HFFc6 (cell line): ENCODE measurements around the gene MALAT1. TPM values are rescaled to one million over a fixed set of nuclear protein-coding genes. Genes with fewer than 3 reads are reported as not detected.
A peak's percentile ranks its signal among the peaks of the same experiment; 100 is the strongest.
"Not testable (repeated sequence)": the region's sequence is repeated elsewhere in the genome, so short reads cannot be mapped to it uniquely, and the experiment has no call there.

Experiments
- DNase-seq: peaks from one replicate; pipeline ENCODE4 v3.0.0-alpha.2; 2018
- H3K27ac Mint-ChIP-seq: 2 replicates; pipeline ENCODE4 v1.8.0; 2020; ENCODE audit warnings: mild to moderate bottlenecking, mixed read lengths
- H3K27me3 Mint-ChIP-seq: 2 replicates; pipeline ENCODE4 v1.8.0; 2021; ENCODE audit warnings: mild to moderate bottlenecking, moderate library complexity, mixed read lengths; ENCODE audit not compliant: insufficient read depth
- H3K36me3 Mint-ChIP-seq: 2 replicates; pipeline ENCODE4 v1.8.0; 2021; ENCODE audit warnings: low read depth, mixed read lengths
- H3K4me1 Mint-ChIP-seq: 2 replicates; pipeline ENCODE4 v1.8.0; 2020; ENCODE audit warnings: low read depth, mixed read lengths
- H3K4me3 Mint-ChIP-seq: 2 replicates; pipeline ENCODE4 v1.8.0; 2020; ENCODE audit warnings: mild to moderate bottlenecking, moderate library complexity, mixed read lengths
- H3K9me3 Mint-ChIP-seq: 2 replicates; pipeline ENCODE4 v1.8.0; 2020; ENCODE audit warnings: mild to moderate bottlenecking, mixed read lengths
- long read RNA-seq: library from polyadenylated mRNA; unstranded; transcript quantifications from one replicate; pipeline ENCODE4 v2.0.0, GENCODE V29; 2019
- total RNA-seq, 6 experiments: library from RNA; stranded (reverse); fragmentation: NEBNext Ultra II Directional; extraction: Animal tissue kit (Norgen Biotek cat#: 25700); gene quantifications; 2 replicates in 1 of 6; 3 replicates in 5 of 6; pipeline ENCODE4 v1.2.3, GENCODE V29; 2021
- TF ChIP-seq, protein P1 (sequence below): fragments of 200-600 bp; sonication (generic); IDR thresholded peaks from 2 replicates; pipeline ENCODE4 v1.5.0; 2021; ENCODE audit warnings: antibody characterized with exemption, mild to moderate bottlenecking

The MALAT1 gene
- 1,000 to 10,000 TPM; 3,136 to 4,087 (median 3,570) TPM for total RNA-seq
- long read RNA-seq, full-length matches to known transcripts = 1,248 of 1,249 reads
- long read RNA-seq, partial matches to known transcripts = 0 of 1,249 reads
- long read RNA-seq, other reads (novel, unspliced or antisense) = 1 of 1,249 reads

DNA sequence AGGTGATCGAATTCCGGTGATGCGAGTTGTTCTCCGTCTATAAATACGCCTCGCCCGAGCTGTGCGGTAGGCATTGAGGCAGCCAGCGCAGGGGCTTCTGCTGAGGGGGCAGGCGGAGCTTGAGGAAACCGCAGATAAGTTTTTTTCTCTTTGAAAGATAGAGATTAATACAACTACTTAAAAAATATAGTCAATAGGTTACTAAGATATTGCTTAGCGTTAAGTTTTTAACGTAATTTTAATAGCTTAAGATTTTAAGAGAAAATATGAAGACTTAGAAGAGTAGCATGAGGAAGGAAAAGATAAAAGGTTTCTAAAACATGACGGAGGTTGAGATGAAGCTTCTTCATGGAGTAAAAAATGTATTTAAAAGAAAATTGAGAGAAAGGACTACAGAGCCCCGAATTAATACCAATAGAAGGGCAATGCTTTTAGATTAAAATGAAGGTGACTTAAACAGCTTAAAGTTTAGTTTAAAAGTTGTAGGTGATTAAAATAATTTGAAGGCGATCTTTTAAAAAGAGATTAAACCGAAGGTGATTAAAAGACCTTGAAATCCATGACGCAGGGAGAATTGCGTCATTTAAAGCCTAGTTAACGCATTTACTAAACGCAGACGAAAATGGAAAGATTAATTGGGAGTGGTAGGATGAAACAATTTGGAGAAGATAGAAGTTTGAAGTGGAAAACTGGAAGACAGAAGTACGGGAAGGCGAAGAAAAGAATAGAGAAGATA lies at the start of gene MALAT1:
MALAT1 (plus strand) TSS at position 69 of the 736 bp plus-strand sequence.
- TF ChIP-seq, protein P1, sequence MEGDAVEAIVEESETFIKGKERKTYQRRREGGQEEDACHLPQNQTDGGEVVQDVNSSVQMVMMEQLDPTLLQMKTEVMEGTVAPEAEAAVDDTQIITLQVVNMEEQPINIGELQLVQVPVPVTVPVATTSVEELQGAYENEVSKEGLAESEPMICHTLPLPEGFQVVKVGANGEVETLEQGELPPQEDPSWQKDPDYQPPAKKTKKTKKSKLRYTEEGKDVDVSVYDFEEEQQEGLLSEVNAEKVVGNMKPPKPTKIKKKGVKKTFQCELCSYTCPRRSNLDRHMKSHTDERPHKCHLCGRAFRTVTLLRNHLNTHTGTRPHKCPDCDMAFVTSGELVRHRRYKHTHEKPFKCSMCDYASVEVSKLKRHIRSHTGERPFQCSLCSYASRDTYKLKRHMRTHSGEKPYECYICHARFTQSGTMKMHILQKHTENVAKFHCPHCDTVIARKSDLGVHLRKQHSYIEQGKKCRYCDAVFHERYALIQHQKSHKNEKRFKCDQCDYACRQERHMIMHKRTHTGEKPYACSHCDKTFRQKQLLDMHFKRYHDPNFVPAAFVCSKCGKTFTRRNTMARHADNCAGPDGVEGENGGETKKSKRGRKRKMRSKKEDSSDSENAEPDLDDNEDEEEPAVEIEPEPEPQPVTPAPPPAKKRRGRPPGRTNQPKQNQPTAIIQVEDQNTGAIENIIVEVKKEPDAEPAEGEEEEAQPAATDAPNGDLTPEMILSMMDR = no peak
- peak; percentile 95 for DNase-seq
- peaks cover 13% of the 10 kb centered on the region for H3K27me3 Mint-ChIP-seq
- peaks cover 40% of the 10 kb centered on the region for H3K4me1 Mint-ChIP-seq
- H3K4me3 Mint-ChIP-seq = no peak within 1 kb of the TSS
- H3K36me3 Mint-ChIP-seq = peaks cover 9% of the 10 kb centered on the region
- H3K27ac Mint-ChIP-seq = no peak within 1 kb of the TSS
- peaks cover 8% of the 10 kb centered on the region for H3K9me3 Mint-ChIP-seq

DNA sequence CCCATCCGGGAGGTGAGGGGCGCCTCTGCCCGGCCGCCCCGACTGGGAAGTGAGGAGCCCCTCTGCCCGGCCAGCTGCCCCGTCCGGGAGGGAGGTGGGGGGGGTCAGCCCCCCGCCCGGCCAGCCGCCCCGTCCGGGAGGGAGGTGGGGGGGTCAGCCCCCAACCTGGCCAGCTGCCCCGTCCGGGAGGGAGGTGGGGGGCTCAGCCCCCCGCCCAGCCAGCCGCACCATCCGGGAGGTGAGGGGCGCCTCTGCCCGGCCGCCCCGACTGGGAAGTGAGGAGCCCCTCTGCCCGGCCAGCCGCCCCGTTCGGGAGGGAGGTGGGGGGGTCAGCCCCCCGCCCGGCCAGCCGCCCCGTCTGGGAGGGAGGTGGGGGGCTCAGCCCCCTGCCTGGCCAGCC lies 47.5 kb upstream of the MALAT1 start:
- H3K4me1 Mint-ChIP-seq = peaks cover 78% of the 10 kb centered on the region
- not testable (repeated sequence) for DNase-seq, H3K27ac Mint-ChIP-seq, H3K4me3 Mint-ChIP-seq
- H3K36me3 Mint-ChIP-seq = peaks cover 42% of the 10 kb centered on the region
- H3K27me3 Mint-ChIP-seq = peaks cover 76% of the 10 kb centered on the region
- H3K9me3 Mint-ChIP-seq = peaks cover 54% of the 10 kb centered on the region

DNA sequence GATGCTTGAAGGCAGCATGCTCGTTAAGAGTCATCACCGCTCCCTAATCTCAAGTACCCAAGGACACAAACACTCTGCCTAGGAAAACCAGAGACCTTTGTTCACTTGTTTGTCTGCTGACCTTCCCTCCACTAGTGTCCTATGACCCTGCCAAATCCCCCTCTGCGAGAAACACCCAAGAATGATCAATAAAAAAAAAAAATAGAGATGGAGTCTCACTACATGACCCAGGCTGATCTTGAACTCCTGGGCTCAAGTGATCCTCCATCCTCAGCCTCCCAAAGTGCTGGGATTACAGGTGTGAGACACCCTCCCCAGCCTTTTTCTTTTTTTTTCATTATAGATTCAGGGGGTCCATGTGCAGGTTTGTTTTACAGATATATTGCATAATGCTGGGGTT lies 46.6 kb upstream of the MALAT1 start:
- H3K9me3 Mint-ChIP-seq = peaks cover 44% of the 10 kb centered on the region
- peaks cover 68% of the 10 kb centered on the region for H3K27me3 Mint-ChIP-seq
- H3K4me1 Mint-ChIP-seq = peaks cover 78% of the 10 kb centered on the region
- peak overlapping the region; percentile 96 for H3K27ac Mint-ChIP-seq
- peak overlapping the region; percentile 88 for H3K4me3 Mint-ChIP-seq
- DNase-seq = not testable (repeated sequence)
- H3K36me3 Mint-ChIP-seq = peaks cover 40% of the 10 kb centered on the region

DNA sequence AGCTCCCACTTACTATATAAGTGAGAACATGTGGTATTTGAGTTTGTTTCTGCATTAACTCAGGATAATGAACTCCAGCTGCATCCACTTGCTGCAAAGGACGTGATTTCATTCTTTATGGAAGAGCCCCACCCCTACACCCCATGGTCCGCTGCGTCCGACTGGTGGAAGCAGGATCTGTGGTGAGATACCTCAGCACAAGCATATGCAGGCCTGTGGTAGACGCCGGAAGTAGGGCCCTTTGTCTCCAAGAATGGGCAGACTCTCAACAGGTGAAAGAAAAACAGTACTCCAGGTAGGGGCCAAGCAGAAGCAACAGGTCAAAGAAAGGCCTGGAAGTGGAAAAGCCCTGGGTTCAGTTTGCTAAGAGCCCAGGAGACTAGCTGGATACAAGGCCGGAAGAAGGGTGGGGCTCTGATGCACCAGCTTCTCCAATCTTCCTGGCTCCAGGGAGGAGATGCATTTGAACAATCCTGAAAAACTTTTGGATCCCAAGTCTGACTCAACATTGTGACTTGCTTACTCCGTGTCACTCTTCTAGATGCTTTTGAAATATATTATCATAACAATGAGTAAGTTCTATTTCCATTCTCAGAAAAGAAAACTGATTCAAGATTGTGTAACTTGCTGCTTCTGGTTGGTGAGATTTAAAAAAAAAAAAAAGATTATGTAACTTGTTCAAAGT lies 45.9 kb upstream of the MALAT1 start:
- peaks cover 77% of the 10 kb centered on the region for H3K4me1 Mint-ChIP-seq
- peak overlapping the region; percentile 96 for H3K27ac Mint-ChIP-seq
- TF ChIP-seq, protein P1 = no peak
- peak; percentile 92 for DNase-seq
- H3K9me3 Mint-ChIP-seq = peaks cover 37% of the 10 kb centered on the region
- H3K36me3 Mint-ChIP-seq = peaks cover 40% of the 10 kb centered on the region
- H3K27me3 Mint-ChIP-seq = peaks cover 62% of the 10 kb centered on the region
- H3K4me3 Mint-ChIP-seq = peak overlapping the region; percentile 88

DNA sequence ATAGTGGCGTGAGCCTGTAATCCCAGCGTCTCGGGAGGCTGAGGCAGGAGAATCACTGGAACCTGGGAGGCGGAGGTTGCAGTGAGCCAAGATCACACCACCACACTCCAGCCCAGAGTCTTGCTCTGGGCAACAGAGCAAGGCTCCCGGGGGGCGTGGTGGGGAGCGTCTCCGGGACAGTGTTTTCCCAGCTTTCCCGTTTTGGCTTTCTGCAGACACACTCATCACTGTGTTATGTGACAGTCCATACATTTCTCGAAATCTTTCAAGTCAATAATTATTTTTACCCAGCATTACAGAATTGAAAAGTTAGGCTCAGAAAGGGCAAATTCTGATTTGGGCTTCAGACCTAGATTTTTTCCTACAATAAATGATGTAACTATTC lies 44.5 kb upstream of the MALAT1 start:
- Mint-ChIP-seq H3K4me1 (peaks cover 65% of the 10 kb centered on the region), H3K27me3 (peaks cover 54% of the 10 kb centered on the region), H3K36me3 (peaks cover 32% of the 10 kb centered on the region), H3K27ac (peak overlapping the region; percentile 96), H3K4me3 (peak overlapping the region; percentile 88), H3K9me3 (peaks cover 24% of the 10 kb centered on the region)
- no peak for DNase-seq
- TF ChIP-seq, protein P1 = no peak

DNA sequence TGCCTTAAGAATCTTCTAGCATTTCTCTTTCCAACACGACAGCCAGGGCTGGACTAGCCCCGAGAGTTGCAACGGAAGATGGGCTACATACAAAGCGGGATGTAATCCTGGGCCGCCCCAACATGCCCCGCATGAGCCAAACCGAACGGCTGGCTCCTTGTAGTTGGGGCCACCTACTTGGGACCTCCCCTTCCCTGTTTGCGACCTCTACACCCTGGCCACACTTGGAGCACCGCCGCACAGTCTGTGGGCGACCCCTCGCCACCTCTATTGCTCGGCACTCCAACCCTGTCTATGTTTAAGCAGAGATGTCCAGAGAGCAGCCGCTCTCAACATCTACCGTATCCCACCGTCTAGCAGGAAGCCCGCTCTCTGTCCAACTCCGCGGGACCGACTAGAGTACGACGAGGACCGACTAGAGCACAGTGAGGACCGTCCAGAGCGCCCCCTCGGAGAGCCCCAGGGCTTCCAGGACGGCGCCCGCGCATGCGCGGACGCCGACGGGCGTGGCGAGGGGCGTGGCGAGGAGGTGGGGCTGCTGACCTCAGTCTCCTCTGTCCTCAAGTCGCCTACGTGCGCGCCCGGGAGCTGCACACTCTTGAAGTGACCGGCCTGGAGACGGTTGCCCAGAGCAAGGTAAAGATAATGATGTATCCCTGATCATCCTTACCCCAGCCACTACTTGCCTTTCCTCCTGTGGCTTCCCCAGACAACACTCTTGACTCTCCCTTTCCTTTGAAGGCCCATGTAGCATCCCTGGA lies 44.0 kb upstream of the MALAT1 start:
- H3K27ac Mint-ChIP-seq = peak overlapping the region; percentile 96
- peaks cover 18% of the 10 kb centered on the region for H3K9me3 Mint-ChIP-seq
- peaks cover 53% of the 10 kb centered on the region for H3K27me3 Mint-ChIP-seq
- H3K4me3 Mint-ChIP-seq = peak overlapping the region; percentile 88
- peaks cover 61% of the 10 kb centered on the region for H3K4me1 Mint-ChIP-seq
- TF ChIP-seq, protein P1 = no peak
- H3K36me3 Mint-ChIP-seq = peaks cover 28% of the 10 kb centered on the region
- DNase-seq = peak; percentile 53
